ENCODE data around the gene RAB11FIP4.

The RAB11FIP4 gene

DNA sequence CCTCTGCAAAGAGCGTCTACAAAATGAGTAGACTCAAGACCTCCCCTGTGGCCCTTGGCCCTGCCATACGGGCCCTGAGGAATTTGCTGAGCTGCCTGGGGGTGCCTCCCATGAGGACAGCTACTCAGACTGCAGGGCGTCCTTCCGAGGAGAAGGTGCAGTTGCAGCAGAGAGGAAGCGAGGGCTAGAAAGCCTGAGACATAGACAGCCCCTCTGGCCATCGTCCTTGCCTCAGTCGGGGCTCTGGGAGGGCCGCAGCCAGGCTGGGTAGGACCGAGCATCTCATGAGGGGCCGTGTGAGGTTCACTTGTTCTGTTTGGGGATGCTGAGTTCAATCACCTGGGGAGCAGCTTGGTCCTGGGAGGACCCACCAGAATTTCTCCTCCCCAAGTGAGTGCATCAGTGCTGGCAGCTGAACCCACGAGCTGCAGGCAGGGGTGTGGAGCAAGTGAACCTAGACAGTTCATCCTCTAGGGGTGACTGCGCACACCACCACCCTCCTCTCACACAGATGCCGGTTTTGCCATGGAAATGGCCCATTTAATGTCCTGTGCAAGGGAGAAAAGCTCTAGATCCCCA is 20.3 kb downstream of the RAB11FIP4 start:
- no peak for DNase-seq

DNA sequence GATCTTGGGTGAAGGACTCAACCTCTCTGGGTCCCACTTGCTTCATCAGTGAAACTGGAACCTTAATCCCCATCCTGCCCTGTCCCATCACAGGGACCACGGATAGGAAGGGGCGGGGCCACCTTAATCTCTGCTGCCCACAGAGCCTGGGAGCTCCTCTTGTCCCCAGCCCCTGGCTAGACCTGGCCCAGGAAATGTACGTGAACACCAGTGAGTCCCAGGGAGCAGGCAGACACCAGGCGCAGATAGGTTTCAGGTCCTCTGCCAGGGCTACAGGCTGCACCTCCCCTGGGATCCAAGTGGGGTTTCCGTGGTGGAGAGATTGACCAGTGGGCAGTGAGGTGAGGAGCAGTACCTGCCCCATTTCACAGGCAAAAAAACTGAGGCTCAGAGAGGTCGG is 21.0 kb downstream of the RAB11FIP4 start:
- DNase-seq, result no peak

DNA sequence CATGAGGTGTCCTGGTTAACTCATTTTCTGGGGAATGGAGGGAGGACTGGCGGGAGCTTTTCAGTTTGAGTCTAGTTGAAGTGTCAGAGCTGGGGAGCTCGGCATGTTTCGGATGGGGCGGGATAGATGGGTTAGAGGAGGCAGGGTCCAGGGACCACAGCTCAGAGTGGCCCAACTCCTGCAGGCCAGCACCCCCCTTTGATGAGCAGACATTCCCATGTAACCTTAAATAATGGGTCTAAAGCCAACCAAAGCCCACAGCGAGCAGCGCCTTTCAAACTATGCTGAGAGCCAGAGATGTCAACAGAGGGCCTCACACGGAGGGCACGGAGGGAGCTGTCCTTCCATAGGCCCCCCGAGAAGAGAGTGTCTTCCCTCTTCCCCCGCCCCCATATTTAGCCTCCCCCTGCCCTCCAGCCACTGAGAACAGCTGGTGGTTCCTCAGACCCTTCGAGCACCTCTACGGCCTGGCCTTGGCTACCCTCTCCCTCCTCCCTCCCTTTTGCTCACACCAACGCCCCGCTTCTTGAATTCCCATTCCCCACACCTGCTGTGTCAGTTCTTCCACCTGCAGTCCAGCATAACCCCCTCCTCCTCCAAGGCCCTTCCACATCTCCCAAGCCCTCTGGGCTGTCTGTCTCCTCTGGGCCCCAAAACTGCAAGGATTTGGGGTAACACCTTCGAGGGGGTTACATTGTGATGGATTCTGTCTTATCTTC is 21.8 kb downstream of the RAB11FIP4 start:
- DNase-seq, result no peak

DNA sequence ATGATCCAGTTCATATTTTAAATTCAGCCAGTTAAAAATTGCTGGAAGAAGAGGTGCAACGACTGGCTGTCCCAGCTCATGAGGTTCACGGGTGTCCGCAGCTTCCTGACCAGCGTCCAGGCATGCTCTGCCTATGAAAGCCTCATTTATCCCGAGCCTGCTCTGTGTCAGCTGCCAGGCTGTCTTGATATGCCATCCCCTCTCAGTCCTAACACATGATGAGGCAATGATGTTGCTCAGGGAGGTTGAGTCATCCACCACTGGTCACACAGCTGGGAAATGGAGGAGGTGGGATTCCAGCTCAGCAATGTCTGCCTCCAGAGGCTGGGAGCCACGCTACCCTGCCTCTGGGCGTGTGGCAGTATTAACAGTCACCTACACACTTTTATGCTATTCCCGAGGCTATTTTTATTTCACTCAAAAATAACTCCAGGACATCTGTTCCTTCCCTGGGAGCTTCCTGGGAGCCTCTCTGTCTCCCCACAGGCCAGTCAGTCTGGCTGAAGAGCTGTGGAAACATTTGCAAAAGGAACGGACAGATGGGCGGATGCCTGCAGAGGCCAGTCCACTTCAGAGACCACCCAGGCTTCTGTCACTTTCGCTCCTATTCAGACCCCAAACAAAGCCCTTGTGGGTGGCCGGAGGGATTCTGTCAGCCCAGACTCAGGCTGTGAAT is 22.5 kb downstream of the RAB11FIP4 start:
- DNase-seq, result no peak

DNA sequence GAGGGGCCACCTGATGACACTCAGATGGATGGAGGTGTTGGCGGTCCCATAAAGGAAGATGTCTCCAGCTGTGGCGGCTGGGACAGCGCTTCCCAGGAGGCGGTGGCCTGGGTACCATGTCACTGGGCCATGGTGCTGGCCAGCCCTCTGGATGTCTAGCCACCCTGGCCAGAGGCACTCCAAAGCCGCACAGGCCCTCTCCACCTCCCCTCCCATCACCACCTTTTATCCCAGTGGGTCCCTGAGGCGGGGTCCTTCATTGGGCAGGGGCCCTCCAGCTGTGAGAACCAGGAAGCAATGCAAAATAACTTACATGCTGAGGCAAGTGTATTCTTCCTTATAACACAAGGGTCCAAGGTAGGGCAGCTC is 23.1 kb downstream of the RAB11FIP4 start:
- DNase-seq, result no peak

GRCh38 chr17:31415004-31415454 is 23.6 kb downstream of the RAB11FIP4 start:
- no peak for DNase-seq

DNA sequence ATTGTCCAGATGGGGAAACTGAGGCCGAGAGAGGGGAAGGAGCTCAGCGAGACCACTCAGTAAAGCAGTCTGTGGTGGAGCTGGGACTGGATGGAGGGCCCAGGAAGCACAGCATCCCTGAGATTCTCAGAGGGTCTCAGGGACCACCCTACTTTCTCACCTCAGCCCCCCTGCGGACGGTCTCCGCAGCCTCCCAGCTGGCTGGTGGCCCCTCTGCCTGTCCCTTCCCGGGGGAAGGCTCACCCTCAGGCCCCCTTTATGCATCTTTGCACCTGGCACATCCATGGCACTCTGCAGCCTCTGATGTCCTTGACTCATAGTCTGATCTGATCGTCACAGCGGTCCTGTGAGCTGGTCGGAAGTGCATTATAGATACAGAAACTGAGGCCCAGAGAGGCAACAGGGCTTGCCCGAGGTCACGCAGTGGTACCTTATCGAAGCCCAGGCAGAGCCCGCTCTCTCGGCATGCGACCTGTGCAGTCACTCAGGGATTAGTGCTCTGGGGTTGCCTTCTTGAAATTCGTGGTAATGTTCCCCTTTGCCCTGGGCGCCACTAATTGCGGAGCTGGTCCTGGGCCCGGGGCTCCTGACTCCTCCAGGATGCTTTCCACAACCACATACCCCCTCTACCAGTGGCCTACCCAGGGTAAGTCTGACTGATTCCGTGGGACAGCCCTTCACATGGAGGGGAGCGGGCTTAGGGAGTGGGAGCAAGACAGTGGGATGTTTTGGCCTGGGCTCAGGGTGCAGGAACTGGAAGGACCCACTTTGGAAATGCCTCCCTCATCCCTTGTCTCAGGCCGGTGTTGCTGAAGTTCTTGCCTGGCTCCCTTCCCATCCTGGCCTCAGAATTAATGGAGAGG is 24.4 kb downstream of the RAB11FIP4 start:
- DNase-seq, result no peak

DNA sequence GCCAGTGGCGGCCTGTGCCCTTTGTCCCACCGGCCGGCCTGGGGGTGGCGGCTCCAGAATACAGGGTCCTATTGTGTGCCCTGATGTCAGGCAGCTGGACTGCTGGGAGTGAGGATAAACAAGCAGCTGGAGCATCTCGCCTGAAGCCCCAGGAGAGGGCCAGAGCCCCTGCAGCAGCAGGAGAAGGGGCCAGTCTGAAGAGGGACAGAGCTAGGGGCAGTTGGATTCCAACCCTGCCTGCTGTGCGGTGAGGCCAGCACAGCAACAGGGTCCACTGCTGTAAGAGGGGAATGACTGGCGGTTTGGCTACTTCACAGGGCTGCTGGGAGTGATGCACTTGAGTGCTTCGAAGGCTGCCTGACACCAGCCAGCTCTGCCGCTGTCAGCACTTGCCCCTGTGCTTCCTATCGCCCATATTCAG is 25.0 kb downstream of the RAB11FIP4 start:
- DNase-seq, result no peak

DNA sequence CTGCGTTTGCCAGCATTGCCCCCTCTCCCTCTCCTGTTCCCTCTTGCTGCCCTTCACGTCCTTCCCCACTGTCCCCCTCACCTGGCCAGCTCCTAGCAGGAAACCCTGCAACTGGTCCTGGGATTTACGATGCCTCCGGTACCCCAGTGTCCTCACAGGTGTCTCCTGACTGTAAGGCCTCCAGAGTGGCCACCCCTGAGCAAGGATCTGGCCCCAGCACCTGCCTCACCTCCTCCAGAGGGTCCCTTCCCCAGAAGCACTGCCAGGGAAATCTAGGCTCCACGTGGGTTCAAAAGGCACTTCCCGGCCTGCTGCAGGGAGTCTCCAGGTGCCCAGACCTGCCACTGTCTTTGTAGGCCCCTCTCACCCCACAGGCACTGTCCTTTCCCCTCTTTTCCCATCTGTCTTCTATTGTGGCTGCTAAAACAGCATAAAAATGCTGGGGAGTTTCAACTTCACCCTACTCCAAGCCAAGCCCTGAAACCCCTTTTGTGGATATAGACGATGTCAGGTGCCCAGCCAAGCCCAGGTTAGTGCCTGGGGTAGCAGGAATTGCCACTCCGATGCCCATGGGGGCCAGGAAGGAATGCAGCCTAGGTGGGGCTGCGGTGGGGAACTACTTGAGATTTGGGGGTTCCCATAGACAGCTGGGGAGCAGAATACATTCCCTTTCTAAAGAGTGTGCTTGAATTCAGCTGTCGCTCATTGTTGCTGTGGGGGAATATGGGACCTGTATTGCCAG is 25.7 kb downstream of the RAB11FIP4 start:
- DNase-seq, result no peak

GRCh38 chr17:31418773-31419350 is 27.4 kb downstream of the RAB11FIP4 start:
- DNase-seq, result no peak

DNA sequence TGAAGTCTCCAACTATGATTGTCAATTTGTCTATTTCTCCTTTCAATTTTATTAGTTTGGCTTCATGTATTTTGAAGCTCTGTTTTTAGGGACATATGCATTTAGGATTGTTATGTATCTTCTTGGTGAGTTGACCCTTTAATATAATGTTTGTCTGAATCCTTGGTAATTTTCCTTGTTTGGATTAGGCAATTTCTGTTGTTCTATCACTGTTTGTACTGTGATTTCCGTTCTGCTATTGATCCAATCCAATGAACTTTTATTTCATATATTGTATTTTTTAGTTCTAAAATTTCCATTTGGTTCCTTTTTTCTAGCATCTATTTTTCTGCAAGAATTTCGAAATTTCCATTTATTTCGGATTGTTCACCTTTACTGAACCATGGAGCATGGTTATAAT is 31.0 kb downstream of the RAB11FIP4 start:
- DNase-seq, result no peak

GRCh38 chr17:31424944-31425281 is 33.4 kb downstream of the RAB11FIP4 start:
- DNase-seq, result no peak

DNA sequence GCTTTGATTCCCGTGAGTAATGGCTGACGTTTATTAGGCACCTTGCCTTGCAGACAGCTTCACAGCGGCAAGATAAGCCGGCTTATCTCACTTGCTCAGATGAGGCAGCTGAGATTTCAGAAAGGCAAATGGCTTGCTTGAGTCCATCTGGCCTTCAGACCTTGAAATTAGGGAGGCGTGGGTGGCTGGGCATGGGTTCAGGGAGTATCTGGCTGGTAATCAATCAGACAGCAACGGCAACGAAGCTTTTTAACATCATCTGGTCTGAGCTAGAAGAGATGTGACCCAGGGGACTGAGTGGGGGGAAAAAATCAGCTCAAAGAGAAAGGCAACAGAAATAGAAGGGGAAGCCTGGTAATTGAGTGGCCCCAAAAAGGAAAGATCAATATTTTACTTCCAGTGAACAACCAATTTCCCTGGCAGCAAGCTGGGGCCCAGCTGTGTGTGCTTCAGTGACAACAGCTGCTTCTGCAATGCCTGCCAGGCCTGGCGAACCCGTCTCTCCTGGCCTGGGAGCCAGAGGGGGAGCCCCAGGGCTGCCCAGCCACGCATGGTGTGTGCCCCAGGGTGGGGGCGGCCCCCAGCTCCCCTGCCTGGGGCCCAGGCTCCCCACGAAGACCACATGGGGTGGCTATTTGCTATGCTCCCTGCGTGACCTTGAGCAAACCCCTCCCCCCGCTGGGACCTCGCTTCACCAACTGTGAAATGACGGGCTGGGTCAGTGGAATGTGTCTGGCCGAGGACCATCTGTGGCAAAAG is 34.0 kb downstream of the RAB11FIP4 start:
- no peak for DNase-seq

DNA sequence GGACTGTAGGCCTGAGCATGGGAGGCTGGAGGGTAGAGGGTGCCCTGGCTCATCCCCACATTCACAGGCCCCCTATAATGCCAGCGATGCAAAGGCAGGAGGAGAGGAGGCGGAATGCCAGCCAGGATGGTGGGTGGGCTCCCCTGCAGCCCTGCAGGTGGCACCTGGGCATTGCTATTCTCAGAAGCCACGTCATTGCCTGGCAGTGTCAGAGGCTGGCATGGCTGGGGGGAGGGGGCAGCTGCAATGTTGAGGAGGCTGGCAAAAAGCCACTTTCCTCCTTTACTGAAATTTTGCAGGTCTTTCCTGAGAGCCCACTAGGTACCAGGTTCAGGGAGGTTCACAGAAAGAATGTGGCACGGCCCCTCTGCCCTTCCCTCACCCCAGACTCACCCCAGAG is 36.2 kb downstream of the RAB11FIP4 start:
- DNase-seq, result no peak

DNA sequence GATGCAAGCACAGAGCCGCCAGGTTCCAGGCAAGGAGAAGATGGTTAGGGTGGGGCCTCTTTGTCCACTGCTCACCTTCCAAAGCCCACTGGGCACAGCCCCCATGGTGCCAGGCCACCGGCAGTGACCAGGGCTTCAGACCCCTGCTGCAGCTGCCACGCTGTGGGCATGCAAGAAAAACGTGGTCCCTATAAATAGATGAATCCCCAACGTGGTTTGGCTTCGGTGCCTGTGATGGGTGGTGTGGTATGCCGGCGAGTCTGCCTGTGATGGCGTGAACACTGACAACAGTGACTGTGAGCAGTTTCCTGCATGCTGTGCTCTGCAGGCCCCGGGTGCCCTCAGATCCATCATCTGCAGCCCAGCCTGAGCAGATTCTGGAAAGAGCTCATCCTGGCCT is 36.6 kb downstream of the RAB11FIP4 start:
- no peak for DNase-seq

DNA sequence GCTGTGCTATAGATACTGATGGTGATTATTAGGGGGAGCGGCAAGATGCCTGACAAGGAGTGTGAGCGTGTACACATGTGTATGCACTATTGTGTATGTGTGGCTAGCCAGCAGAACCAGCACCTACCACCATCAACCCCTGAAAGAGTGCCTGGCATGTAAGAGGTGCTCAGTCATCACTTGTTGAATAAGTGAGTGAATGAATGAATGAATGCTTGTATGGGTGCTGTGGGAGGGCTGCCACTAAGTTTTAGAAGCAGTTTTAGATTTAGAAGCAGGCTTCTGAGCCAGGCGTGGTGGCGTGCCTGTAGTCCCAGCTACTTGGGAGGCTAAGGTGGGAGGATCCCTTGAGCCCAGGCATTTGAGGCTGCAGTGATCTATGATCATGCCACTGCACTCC is 37.0 kb downstream of the RAB11FIP4 start:
- no peak for DNase-seq

GRCh38 chr17:31431098-31431851 is 39.8 kb downstream of the RAB11FIP4 start:
- DNase-seq, result no peak

- DNase-seq, result no peak
Observed at GRCh38 chr17:31431852-31432658, 40.6 kb downstream of the RAB11FIP4 start.

DNA sequence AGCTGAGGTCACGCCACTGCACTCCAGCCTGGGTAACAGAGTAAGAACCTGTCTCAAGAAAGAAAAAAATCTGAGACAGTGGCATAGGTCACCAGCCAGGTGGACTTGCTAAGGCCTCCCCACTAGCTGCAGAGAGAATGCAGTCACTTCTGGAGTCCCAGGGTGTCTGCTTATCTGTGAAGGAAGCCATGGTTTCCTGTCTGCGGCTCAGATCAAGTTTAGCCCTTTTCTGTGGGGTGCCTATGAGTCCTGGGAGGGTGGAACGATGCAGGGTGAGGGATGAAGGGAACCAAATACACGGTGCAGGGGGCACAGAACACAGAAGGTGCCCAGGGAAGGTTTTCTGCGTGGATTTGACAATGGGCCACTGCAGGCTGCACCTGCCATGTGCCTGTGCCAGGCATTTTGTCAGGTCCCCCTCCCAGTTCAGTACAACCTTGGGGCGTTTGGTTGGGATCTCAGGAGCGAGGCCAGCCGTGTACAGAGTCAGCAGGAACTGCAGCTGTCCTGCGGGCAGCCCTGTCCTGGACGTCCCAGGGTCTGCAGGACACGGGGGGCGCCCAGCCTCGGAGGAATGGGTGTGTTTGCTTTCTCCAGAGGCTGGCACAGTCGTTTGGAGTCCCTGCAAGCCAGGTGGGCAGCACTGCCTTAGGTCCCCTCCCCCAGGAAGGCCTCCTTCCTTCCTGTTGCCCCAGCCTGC is 41.8 kb downstream of the RAB11FIP4 start:
- no peak for DNase-seq
